AG10803 (cell line): ENCODE results near the gene CDC5L.
A peak's percentile ranks its signal among the peaks of the same experiment; 100 is the strongest.

ENCODE experiments used
- DNase-seq: peaks from one replicate; pipeline ENCODE4 v3.0.0; 2010; ENCODE audit warnings: low read depth
- H3K4me3 ChIP-seq: 2 replicates; pipeline ENCODE4 v1.5.1; 2011; ENCODE audit warnings: mild to moderate bottlenecking, low read length, control low read depth
- TF ChIP-seq, protein P1 (sequence below): conservative IDR thresholded peaks from 2 replicates; pipeline ENCODE4 v1.5.1; 2011; ENCODE audit warnings: mild to moderate bottlenecking, low read length, control low read depth, inconsistent platforms

Gene CDC5L

GRCh38 chr6:44388135-44388487 lies 605 bp downstream of the CDC5L start:
- DNase-seq: peak; percentile 8
- TF ChIP-seq, protein P1, sequence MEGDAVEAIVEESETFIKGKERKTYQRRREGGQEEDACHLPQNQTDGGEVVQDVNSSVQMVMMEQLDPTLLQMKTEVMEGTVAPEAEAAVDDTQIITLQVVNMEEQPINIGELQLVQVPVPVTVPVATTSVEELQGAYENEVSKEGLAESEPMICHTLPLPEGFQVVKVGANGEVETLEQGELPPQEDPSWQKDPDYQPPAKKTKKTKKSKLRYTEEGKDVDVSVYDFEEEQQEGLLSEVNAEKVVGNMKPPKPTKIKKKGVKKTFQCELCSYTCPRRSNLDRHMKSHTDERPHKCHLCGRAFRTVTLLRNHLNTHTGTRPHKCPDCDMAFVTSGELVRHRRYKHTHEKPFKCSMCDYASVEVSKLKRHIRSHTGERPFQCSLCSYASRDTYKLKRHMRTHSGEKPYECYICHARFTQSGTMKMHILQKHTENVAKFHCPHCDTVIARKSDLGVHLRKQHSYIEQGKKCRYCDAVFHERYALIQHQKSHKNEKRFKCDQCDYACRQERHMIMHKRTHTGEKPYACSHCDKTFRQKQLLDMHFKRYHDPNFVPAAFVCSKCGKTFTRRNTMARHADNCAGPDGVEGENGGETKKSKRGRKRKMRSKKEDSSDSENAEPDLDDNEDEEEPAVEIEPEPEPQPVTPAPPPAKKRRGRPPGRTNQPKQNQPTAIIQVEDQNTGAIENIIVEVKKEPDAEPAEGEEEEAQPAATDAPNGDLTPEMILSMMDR: no peak

GRCh38 chr6:44388887-44389286 lies 1.4 kb downstream of the CDC5L start:
- TF ChIP-seq, protein P1: no peak
- H3K4me3 ChIP-seq: peak overlapping the region; percentile 91
- no peak for DNase-seq

More at GRCh38 chr6:44388135-44388487, 605 bp downstream of the CDC5L start:
- H3K4me3 ChIP-seq: peak overlapping the region; percentile 91

DNA sequence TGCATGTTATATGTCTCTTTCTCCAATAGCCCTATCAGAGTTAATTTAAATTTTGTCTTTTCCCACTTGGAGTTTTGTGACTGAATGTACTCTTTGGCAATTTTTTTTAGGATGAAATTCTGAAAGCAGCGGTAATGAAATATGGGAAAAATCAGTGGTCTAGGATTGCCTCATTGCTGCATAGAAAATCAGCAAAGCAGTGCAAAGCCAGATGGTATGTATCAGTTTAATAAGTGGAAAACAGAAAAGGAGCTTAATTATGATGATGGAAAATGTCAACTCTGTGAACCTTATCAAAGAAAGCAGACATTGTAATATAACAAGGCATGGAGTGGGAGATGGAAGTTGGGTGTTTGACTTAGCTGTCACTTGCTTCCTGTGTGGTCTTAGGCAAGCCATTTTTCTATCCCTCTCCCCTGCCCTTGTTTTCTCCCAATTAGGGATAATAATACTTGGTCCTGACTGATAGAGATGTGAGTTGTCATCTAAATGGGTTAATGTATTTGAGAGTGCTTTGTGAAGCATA lies 2.7 kb downstream of the CDC5L start:
- DNase-seq: no peak
- no peak overlapping the region for H3K4me3 ChIP-seq
- TF ChIP-seq, protein P1: no peak

- TF ChIP-seq, protein P1: no peak
- H3K4me3 ChIP-seq: no peak overlapping the region
- DNase-seq: no peak
Measured at GRCh38 chr6:44395501-44395900, 8.0 kb downstream of the CDC5L start.

DNA sequence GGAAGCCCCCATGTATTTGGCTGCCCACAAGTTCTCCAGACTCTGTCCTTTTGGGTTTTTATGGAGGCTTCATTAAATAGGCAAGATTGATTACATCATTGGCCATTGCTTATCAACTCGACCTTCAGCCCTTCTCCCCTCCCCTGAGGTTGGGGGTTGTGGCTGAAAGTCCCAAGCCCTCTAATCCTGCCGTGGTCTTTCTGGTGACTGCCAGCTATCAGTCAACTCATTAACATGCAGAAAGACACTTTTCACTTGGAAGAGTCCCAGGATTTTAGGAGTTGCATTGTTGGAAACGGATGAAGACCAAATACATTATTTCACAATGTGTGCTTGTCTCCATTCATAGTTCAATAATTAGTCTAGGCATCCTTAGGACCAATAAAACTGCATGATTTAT lies 9.5 kb downstream of the CDC5L start:
- no peak for DNase-seq
- no peak overlapping the region for H3K4me3 ChIP-seq
- TF ChIP-seq, protein P1: no peak

GRCh38 chr6:44397424-44398164 lies 10.1 kb downstream of the CDC5L start:
- H3K4me3 ChIP-seq: no peak overlapping the region
- DNase-seq: no peak
- TF ChIP-seq, protein P1: no peak

GRCh38 chr6:44399991-44400390 lies 12.5 kb downstream of the CDC5L start:
- DNase-seq: peak; percentile 39
- TF ChIP-seq, protein P1: no peak
- no peak overlapping the region for H3K4me3 ChIP-seq
